GM23248 (cell line): ENCODE measurements around the gene XPA. TPM values are rescaled to one million over a fixed set of nuclear protein-coding genes. Genes with fewer than 3 reads are reported as not detected.
"Not testable (repeated sequence)": the region's sequence is repeated elsewhere in the genome, so short reads cannot be mapped to it uniquely, and the experiment has no call there.

Experiments used
- DNase-seq: peaks from one replicate; pipeline ENCODE4 v3.0.0-alpha.2; 2015
- H2AFZ ChIP-seq: fragments of 200-600 bp; sonication (generic); 2 replicates; pipeline ENCODE4 v1.6.1; 2016; ENCODE audit warnings: antibody characterized with exemption
- H3F3A ChIP-seq: fragments of 200-600 bp; sonication (generic); 2 replicates; pipeline ENCODE4 v1.6.1; 2016; ENCODE audit warnings: mild to moderate bottlenecking, antibody characterized with exemption, mixed run types; ENCODE audit not compliant: insufficient read depth
- H3K27ac ChIP-seq: fragments of 200-600 bp; sonication (generic); 2 replicates; pipeline ENCODE4 v1.5.1; 2016; ENCODE audit warnings: mild to moderate bottlenecking
- H3K27me3 ChIP-seq: fragments of 200-600 bp; sonication (generic); replicated peaks from 2 replicates; pipeline ENCODE4 v1.6.1; 2016; ENCODE audit warnings: mild to moderate bottlenecking; ENCODE audit not compliant: insufficient read depth
- H3K36me3 ChIP-seq: fragments of 200-600 bp; sonication (generic); 2 replicates; pipeline ENCODE4 v1.6.1; 2016; ENCODE audit warnings: low read depth, mild to moderate bottlenecking
- H3K4me1 ChIP-seq: fragments of 200-600 bp; sonication (generic); 2 replicates; pipeline ENCODE4 v1.6.1; 2016; ENCODE audit warnings: mild to moderate bottlenecking; ENCODE audit not compliant: insufficient read depth
- H3K4me2 ChIP-seq: fragments of 200-600 bp; sonication (generic); one replicate; pipeline ENCODE4 v1.6.1; 2016; ENCODE audit warnings: mild to moderate bottlenecking; ENCODE audit not compliant: unreplicated experiment
- H3K4me3 ChIP-seq: fragments of 200-600 bp; sonication (generic); 2 replicates; pipeline ENCODE4 v1.5.1; 2016; ENCODE audit warnings: mild to moderate bottlenecking
- H3K79me2 ChIP-seq: fragments of 200-600 bp; sonication (generic); 2 replicates; pipeline ENCODE4 v1.6.1; 2016; ENCODE audit warnings: mild to moderate bottlenecking; ENCODE audit not compliant: insufficient read depth
- H3K9ac ChIP-seq: fragments of 200-600 bp; sonication (generic); 2 replicates; pipeline ENCODE4 v1.6.1; 2016; ENCODE audit warnings: mild to moderate bottlenecking
- H3K9me2 ChIP-seq: fragments of 200-600 bp; sonication (generic); 2 replicates; pipeline ENCODE4 v1.6.1; 2016; ENCODE audit warnings: mixed run types, mild to moderate bottlenecking, moderate library complexity; ENCODE audit not compliant: insufficient read depth
- H3K9me3 ChIP-seq: fragments of 200-600 bp; sonication (generic); one replicate; pipeline ENCODE4 v1.6.1; 2017; ENCODE audit warnings: low read depth
- H4K20me1 ChIP-seq: fragments of 200-600 bp; sonication (generic); 2 replicates; pipeline ENCODE4 v1.6.0; 2016; ENCODE audit not compliant: insufficient read depth
- EZH2 ChIP-seq: fragments of 200-600 bp; sonication (generic); IDR thresholded peaks from 2 replicates; pipeline ENCODE4 v1.6.1; 2018; ENCODE audit warnings: antibody characterized with exemption, mild to moderate bottlenecking; ENCODE audit not compliant: insufficient read depth, poor library complexity, severe bottlenecking
- EZH2phosphoT487 ChIP-seq: fragments of 200-600 bp; sonication (generic); IDR thresholded peaks from 2 replicates; pipeline ENCODE4 v1.6.1; 2018; ENCODE audit warnings: antibody characterized with exemption, moderate library complexity, mild to moderate bottlenecking, low read depth; ENCODE audit not compliant: insufficient read depth
- WGBS, 2 experiments: methylation state at CpG; one replicate each; pipeline ENCODE4 v1.1.6; 2015 to 2017; ENCODE audit warnings: low lambda C conversion rate in 2 of 2, low coverage in 1 of 2; ENCODE audit errors: missing lambda C conversion rate in 2 of 2; 5-methylcytosine and 5-hydroxymethylcytosine counted together
- in situ Hi-C: fragments of 300-500 bp; cut with MboI; formaldehyde crosslinking; loops from 2 replicates; pipeline ENCODE4 v1.15.0; 2020
- polyA plus RNA-seq: library from polyadenylated mRNA; unstranded; fragments of >200 nt; fragmentation: Nextera tagmentation; extraction: Ambion mirVana; gene quantifications from 2 replicates; pipeline ENCODE4 v1.2.1, GENCODE V29; 2016
- total RNA-seq: library from RNA; depleted of rRNA; stranded (reverse); fragments of >200 nt; shearing (Covaris generic); gene quantifications from 2 replicates; pipeline ENCODE4 v1.2.3, GENCODE V29; 2014; rRNA removed

The XPA gene
- total RNA-seq, result 1.4 and 8.0 TPM in 2 replicates
- polyA plus RNA-seq, result 14.3 and 17.4 TPM in 2 replicates

GRCh38 chr9:97696803-97697601 is at the start of gene XPA:
TSS of gene XPA (minus strand) at chr9:97697340. CDS start at chr9:97697292, 48 bp downstream.
- 2 to 3% methylated on average over 58 to 77 of the region's 82 CpGs for WGBS, 2 experiments
- peak; percentile 98 for DNase-seq
- H4K20me1 ChIP-seq, result no peaks in the 10 kb centered on the region
- in situ Hi-C loops, result no loop called here
- peak within 1 kb of the TSS; percentile 91 for H2AFZ ChIP-seq
- no peaks in the 10 kb centered on the region for H3K9me2 ChIP-seq
- H3K4me3 ChIP-seq, result peak within 1 kb of the TSS; percentile 89
- H3K79me2 ChIP-seq, result peaks cover 40% of the 10 kb centered on the region
- H3K9me3 ChIP-seq, result no peaks in the 10 kb centered on the region
- no peaks in the 10 kb centered on the region for H3K27me3 ChIP-seq
- H3K27ac ChIP-seq, result peak within 1 kb of the TSS; percentile 57
- TF ChIP-seq EZH2phosphoT487 (no peak), EZH2 (no peak)
- H3K36me3 ChIP-seq, result peaks cover 3% of the 10 kb centered on the region; the same call in 1 of the 2 replicates
- H3K4me2 ChIP-seq, result peak within 1 kb of the TSS; percentile 94
- H3F3A ChIP-seq, result no peaks in the 10 kb centered on the region; the same call in 1 of the 2 replicates
- peaks cover 21% of the 10 kb centered on the region for H3K4me1 ChIP-seq
- H3K9ac ChIP-seq, result peak within 1 kb of the TSS; percentile 83

DNA sequence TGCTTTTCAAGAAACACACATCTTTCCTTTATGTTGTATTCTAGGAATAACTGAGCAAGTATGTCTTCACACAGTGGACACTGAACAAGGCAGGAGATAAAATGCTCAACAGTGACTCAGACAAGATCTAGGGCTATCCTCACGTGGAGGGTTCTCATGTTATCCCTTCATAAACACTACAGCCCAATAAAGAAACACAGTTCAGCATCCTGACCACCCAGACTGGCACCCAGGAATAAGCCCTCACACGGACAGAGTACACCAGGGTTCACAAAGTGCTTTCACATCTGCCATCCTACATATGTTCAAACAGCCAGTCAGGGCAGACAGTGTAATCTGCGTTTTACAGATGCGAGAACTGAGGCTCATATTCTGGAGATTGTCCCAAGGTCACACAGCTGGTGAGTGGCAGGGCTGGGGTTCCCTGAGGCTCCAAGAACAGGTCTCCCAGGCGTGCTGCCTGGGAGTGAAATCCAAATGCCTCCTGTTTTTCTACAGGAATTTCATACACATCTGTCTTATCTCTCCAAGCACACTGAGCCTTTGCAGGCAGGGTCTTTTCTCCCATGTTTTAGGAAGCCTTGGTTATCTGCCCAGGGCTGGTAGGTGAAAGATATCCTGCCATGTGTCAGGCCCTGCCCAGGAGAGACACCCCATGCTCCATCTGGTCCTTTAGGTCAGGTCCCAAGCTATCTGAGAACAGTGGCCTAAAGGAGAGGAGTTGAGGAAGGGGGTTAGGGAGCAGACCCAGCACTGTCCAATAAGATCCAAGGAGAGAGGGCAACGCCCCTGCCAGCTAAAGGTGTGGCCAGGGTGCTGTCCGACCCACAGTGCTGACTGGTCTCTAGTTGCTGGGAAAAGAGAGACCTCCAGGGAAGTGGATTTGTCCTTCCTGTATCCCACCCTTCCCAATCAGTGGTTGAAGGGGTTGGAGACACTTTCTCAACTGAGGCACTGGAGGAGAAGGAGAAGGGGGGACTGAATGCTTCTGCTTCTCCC is 47.9 kb upstream of the XPA start:
- no peak for DNase-seq
- H3K9ac ChIP-seq, result no peak overlapping the region
- WGBS, 2 experiments, result 26 to 32% methylated on average over 7 of the region's 7 CpGs
- H3K79me2 ChIP-seq, result no peaks in the 10 kb centered on the region
- peaks cover 62% of the 10 kb centered on the region for H3K27me3 ChIP-seq
- H2AFZ ChIP-seq, result no peak overlapping the region
- no peak for TF ChIP-seq EZH2
- in situ Hi-C loops, result no loop called here
- H3K36me3 ChIP-seq, result no peaks in the 10 kb centered on the region
- no peak overlapping the region for H3K27ac ChIP-seq
- no peaks in the 10 kb centered on the region for H3K9me2 ChIP-seq
- no peak overlapping the region for H3K4me2 ChIP-seq
- H4K20me1 ChIP-seq, result no peaks in the 10 kb centered on the region
- H3F3A ChIP-seq, result no peaks in the 10 kb centered on the region
- H3K4me1 ChIP-seq, result 0 out of 2 replicates have a peak, but pooled peaks cover 4% of the 10 kb centered on the region
- H3K4me3 ChIP-seq, result no peak overlapping the region
- H3K9me3 ChIP-seq, result no peaks in the 10 kb centered on the region

DNA sequence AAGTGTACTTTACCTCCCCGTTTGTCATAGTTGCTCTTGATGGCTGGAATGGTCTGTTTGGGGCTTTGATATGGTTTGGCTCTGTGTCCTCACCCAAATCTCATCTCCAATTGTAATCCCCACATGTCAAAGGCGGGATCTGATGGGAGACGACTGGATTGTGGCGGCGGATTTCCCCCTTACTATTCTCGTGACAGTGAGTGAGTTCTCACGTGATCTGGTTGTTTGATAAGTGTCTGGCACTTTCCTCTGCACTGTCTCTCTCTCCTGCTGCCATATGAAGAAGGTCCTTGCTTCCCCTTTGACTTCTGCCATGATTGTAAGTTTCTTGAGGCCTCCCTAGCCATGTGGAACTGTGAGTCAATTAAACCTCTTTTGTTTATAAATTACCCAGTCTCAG is 46.9 kb upstream of the XPA start:
- H3F3A ChIP-seq, H2AFZ ChIP-seq, H3K36me3 ChIP-seq, H3K9me2 ChIP-seq, H3K4me3 ChIP-seq, H3K4me1 ChIP-seq, H3K79me2 ChIP-seq, H3K27ac ChIP-seq, H3K4me2 ChIP-seq, H3K9ac ChIP-seq, H4K20me1 ChIP-seq, H3K9me3 ChIP-seq, DNase-seq, in situ Hi-C loops: not testable (repeated sequence)
- peaks cover 62% of the 10 kb centered on the region for H3K27me3 ChIP-seq
- 49% methylated on average over 7 of the region's 7 CpGs for WGBS, 2 experiments

DNA sequence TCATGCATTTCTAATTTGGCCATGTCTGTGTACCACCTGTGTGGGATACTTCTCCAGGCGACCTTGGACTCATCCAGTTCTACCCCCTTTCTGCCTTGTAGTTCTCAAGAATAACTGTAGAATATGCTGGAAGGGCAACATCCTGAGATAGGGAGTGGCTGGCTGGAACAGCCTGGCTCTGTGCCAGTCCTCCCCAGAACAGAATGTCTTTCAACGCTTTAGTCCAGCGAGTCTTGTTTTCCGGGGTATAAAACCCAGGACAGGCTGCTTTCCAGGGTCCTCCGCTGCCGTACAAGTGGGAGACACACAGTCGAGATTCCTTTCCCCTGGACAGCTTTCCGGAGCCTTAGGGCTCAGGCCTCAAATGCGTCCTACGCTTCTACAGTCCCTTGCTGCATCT is 45.4 kb upstream of the XPA start:
- TF ChIP-seq EZH2 (no peak), EZH2phosphoT487 (no peak)
- H3K36me3 ChIP-seq, result no peaks in the 10 kb centered on the region
- 0 out of 2 replicates have a peak, but pooled peaks cover 4% of the 10 kb centered on the region for H3K4me1 ChIP-seq

More for the DNA sequence above, 45.4 kb upstream of the XPA start:
- Histone ChIP-seq H3K9me2 (no peaks in the 10 kb centered on the region), H2AFZ (no peak overlapping the region), H3K9ac (no peak overlapping the region), H3K4me2 (no peak overlapping the region), H3K4me3 (no peak overlapping the region), H3K79me2 (no peaks in the 10 kb centered on the region), H3K27me3 (peaks cover 53% of the 10 kb centered on the region), H4K20me1 (no peaks in the 10 kb centered on the region), H3F3A (no peaks in the 10 kb centered on the region), H3K9me3 (no peaks in the 10 kb centered on the region), H3K27ac (no peak overlapping the region)
- DNase-seq, result no peak
- in situ Hi-C loops, result no loop called here
- 80 to 83% methylated on average over 10 of the region's 10 CpGs for WGBS, 2 experiments
